Measurements from ENCODE around the gene KCNJ12.
"Not testable (repeated sequence)": the region's sequence is repeated elsewhere in the genome, so short reads cannot be mapped to it uniquely, and the experiment has no call there.

KCNJ12 gene

GRCh38 chr17:21454441-21454840 lies 78.3 kb downstream of the KCNJ12 start:
- DNase-seq: no peak

GRCh38 chr17:21455761-21456160 lies 79.6 kb downstream of the KCNJ12 start:
- no peak for DNase-seq

- DNase-seq: not testable (repeated sequence)
Measured at GRCh38 chr17:21456449-21456848, 80.3 kb downstream of the KCNJ12 start.

- peak; percentile 38 for DNase-seq
Measured at GRCh38 chr17:21457051-21458026, 81.2 kb downstream of the KCNJ12 start.

GRCh38 chr17:21458054-21458453 lies 81.9 kb downstream of the KCNJ12 start:
- no peak for DNase-seq

- DNase-seq: no peak
Measured at GRCh38 chr17:21459536-21459935, 83.4 kb downstream of the KCNJ12 start.

GRCh38 chr17:21460358-21460757 lies 84.2 kb downstream of the KCNJ12 start:
- no peak for DNase-seq

- no peak for DNase-seq
Measured at GRCh38 chr17:21462237-21462636, 86.1 kb downstream of the KCNJ12 start.

- no peak for DNase-seq
Measured at GRCh38 chr17:21463204-21463661, 87.1 kb downstream of the KCNJ12 start.

- DNase-seq: no peak
Measured at GRCh38 chr17:21463779-21464407, 87.7 kb downstream of the KCNJ12 start.

GRCh38 chr17:21464611-21465021 lies 88.5 kb downstream of the KCNJ12 start:
- no peak for DNase-seq

GRCh38 chr17:21466550-21466949 lies 90.4 kb downstream of the KCNJ12 start:
- DNase-seq: no peak

- DNase-seq: no peak
Measured at GRCh38 chr17:21467196-21467595, 91.0 kb downstream of the KCNJ12 start.

GRCh38 chr17:21467739-21468490 lies 91.8 kb downstream of the KCNJ12 start:
- no peak for DNase-seq

Measured in NCI-H748 treated with DMSO at 0.1 percent for 48 hours (cell line).